ENCODE data around the gene ARHGEF1.

ARHGEF1 gene

GRCh38 chr19:41883821-41884733, 1.1 kb downstream of the ARHGEF1 start:
- DNase-seq (ENCODE audit: low read depth in 2 of 2) = peak; percentile 79 to 83

DNA sequence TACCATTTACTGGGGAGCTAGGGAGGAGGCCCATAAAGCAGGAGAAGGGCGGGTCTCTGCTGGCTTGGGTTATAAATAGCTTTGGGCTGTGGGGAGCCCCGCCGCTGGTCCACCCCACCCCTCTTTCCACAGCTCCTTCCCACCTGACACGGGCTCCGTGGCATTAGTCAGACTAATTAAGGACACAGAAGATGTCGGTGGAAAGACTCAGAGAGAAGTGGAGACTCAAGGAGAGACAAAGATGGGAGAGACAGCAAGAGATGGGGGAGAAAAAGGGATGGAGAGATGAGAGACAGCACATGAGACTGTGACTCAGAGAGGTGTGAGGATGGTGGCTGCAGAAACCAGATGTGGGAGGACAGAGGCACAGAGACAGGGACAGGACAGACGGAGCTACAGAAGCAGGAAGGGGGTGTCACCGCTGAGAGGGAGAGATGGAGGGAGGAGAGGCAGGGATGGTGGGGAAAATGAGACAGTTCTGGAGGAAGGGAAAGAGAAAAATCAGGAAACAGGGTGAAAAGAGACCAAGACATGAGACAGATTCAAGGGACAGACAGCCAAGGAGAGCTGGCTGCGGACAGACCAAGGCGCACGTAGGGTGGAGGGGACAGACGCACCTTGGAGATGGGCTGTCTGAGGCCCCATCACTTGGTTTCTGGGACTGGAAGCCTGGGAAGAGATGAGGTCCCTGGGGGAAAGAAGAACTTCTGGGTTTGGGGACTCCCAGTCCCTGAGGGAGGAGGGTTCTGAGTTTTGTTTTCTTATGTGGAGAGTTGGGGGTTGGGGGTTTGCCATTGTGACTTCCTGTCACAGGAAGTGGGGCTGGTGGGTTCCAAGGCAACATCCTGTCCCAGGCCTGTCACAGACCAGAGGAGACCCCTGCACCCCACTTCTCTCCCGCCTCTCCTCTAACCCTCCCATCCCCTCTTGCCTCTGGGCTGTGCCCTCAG, 4.1 kb downstream of the ARHGEF1 start:
- peak in 1 of 2 donors; percentile 49 for DNase-seq (ENCODE audit: low read depth in 2 of 2)

DNA sequence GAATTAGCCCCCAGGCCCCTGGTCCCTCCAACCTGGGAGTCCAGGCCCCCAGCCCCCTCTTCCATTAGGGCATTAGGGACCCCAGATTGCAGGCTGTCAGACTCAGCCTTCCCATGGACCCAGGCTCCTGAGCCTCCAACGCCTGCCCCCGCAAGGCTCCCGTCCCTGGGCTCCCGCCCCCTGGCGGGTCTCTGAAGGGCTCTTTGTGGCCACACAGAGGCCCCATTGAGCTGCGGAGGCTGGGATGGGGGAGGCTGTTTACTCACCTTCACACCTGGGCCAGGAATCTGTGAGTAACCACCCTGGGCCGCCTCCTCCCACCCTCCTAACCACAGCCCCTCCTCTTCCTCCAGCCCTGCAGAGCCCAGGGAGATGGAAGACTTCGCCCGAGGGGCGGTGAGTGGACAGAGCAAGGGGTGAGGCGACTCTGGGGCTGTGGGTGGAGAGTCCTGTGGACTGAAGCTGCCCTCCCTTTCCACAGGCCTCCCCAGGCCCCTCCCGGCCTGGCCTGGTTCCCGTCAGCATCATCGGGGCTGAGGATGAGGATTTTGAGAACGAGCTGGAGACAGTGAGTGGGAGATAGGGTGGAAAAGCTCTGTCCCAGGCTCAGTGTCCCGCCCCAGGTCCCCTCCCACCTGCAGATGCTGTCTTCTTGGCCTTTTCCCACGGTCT, 4.9 kb downstream of the ARHGEF1 start:
- DNase-seq (ENCODE audit: low read depth in 2 of 2) = peak; percentile 85 to 87

DNA sequence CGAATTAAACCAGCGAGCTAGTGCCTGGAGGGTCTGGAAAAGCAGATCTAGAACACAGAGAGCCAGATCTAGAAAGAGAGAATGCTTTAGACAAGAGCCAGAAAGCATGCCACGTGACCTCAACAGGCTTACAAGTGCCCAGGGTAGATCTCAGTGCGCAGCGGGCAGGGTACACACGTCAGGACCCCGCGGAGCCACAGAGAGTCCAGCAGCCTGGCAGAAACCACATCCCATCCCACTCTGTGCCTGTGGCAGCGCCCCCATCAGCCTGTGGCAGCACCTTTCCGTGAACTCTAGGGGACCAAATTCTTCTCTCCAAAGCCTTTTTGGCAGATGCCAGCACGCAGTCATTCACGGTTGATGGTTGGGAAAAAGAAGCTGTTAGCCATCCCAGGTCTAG, 5.9 kb downstream of the ARHGEF1 start:
- no peak for DNase-seq (ENCODE audit: low read depth in 2 of 2)

DNA sequence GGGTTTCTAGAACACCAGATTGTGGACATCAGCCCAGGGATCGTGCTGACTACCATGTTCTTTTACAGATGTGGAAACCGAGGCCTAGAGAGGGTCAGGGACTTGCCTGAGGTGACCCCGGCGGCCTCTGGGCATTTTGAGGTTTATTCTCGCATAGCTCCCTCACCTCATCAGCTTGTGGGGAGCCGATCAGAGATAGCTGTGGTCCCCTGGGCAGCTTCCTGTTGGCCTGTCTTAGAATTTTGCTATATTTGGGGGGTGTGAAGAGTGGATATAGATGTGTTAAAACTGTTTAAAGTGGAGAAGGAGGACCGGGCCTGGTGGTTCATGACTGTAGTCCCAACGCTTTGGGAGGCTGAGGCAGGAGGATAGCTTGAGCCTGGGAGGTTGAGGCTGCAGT, 6.9 kb downstream of the ARHGEF1 start:
- DNase-seq (ENCODE audit: low read depth in 2 of 2) = no peak

DNA sequence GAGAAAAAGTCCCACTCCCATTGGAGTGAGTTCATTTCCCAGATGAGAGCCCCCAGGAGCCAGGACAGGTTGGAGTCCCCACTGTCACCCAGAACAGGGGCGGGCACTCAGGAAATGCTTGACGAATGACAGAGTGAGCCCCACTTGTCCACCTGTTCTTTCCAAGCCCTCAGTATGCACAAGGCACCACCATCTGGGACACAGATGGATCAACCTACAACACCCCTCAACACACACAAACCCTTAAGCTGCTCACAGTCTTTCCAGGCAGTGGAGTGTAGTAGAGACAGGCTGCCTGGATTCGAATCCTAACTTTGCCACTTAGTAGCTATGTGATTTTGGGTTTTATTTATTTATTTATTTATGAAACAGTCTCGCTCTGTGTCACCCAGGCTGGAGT, 8.0 kb downstream of the ARHGEF1 start:
- no peak for DNase-seq (ENCODE audit: low read depth in 2 of 2)

- DNase-seq (ENCODE audit: low read depth in 2 of 2) = no peak
Observed at GRCh38 chr19:41892173-41892902, 9.4 kb downstream of the ARHGEF1 start.

GRCh38 chr19:41893899-41894298, 10.9 kb downstream of the ARHGEF1 start:
- no peak for DNase-seq (ENCODE audit: low read depth in 2 of 2)

GRCh38 chr19:41894350-41894749, 11.4 kb downstream of the ARHGEF1 start:
- DNase-seq (ENCODE audit: low read depth in 2 of 2) = no peak

- DNase-seq (ENCODE audit: low read depth in 2 of 2) = no peak
Observed at GRCh38 chr19:41895745-41896580, 13.0 kb downstream of the ARHGEF1 start.

DNA sequence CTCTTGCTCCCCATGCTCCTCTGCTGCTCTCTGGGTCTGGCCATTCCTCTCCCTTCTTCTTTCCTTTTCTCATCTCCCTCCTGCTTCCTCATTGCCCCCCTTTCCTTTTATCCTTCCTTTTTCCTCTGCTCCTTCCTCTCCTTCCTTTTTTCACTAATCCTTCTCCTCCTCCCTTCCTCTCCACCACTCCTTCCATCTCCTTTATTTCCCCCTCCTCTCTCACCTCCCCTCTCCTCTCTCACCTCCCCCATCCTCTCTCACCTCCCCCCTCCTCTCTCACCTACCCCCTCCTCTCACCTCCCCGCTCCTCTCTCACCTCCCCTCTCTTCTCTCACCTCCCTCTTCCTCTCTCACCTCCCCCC, 13.6 kb downstream of the ARHGEF1 start:
- no peak for DNase-seq (ENCODE audit: low read depth in 2 of 2)

- no peak for DNase-seq (ENCODE audit: low read depth in 2 of 2)
Observed at GRCh38 chr19:41897181-41897580, 14.2 kb downstream of the ARHGEF1 start.

DNA sequence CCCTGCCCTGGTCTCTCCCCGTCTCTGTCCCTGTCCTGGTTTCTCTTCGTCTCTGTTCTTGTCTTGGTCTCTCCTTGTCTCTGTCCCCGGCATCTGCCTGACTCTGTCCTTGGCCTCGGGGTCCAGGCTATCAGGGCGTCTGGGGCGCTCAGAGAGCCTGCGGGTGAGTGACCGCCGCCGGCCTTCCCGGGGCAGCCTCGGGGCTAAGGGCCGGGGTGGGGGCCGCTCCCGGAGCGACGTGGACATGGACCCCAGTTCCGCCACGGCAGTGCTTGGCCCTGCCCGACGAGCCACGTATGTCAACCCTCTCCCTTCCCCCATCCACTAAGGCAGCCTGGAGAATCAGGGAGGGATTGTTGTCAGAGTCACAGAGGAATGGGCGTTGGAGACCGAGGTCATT, 14.8 kb downstream of the ARHGEF1 start:
- no peak for DNase-seq (ENCODE audit: low read depth in 2 of 2)

DNA sequence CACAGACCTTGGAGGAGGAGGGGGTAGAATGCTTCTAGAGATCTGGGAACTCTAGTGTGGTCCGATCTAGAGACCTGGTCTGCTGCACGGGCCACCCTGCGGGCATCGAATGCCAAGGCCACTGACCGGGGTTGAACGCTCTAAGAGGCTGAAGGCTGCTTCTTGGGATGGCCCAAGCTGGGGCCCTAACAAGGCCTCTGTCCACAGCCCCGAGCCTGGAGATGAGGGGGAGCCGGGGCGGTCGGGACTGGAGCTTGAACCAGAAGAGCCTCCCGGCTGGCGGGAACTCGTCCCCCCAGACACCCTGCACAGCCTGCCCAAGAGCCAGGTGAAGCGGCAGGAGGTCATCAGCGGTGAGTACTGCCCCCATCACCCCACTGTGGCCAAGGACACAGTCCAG, 15.3 kb downstream of the ARHGEF1 start:
- no peak for DNase-seq (ENCODE audit: low read depth in 2 of 2)

GRCh38 chr19:41901707-41902360, 18.9 kb downstream of the ARHGEF1 start:
- DNase-seq (ENCODE audit: low read depth in 2 of 2) = no peak

DNA sequence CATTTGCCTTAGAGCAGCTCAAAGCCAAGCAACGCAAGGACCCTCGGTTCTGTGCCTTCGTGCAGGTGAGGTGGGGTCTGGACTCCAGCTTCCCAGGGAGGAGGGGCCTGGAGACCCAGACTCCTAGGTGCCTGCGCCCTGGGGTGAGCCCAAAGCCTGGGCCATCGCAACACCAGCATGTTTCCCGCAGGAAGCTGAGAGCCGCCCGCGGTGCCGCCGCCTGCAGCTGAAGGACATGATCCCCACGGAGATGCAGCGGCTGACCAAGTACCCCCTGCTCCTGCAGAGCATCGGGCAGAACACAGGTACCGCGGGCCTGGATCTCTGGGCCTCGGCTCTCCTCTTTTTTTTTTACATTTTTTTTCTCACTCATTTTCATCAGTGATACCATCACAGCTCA, 19.6 kb downstream of the ARHGEF1 start:
- no peak for DNase-seq (ENCODE audit: low read depth in 2 of 2)

GRCh38 chr19:41903193-41903953, 20.4 kb downstream of the ARHGEF1 start:
- DNase-seq (ENCODE audit: low read depth in 2 of 2) = no peak

GRCh38 chr19:41904118-41904870, 21.3 kb downstream of the ARHGEF1 start:
- no peak for DNase-seq (ENCODE audit: low read depth in 2 of 2)

Measured in activated CD8-positive, alpha-beta memory T cell treated with anti-CD3 and anti-CD28 coated beads for 4 hours (primary cell).